ENCODE data around the gene ABHD16A. TPM values are rescaled to one million over a fixed set of nuclear protein-coding genes. Genes with fewer than 3 reads are reported as not detected.

ABHD16A gene
- total and polyA plus RNA-seq, 2 of the 13 experiments (the other 11 are each of a cell fraction or from before 2014, with no cell fraction given): 43.5 to 45.4 TPM

- TF ChIP-seq SKIL (CRISPR knock-in tag; IDR thresholded peaks at IDR 0.05; ENCODE audit: borderline replicate concordance) (no peak), CBFB (CRISPR knock-in tag; IDR thresholded peaks at IDR 0.05) (peak; percentile 93), SRF (IDR thresholded peaks at IDR 0.05; ENCODE audit: low read depth, low read length) (no peak), PPARG (CRISPR knock-in tag; conservative IDR thresholded peaks at IDR 0.05) (no peak), ZNF282 (IDR thresholded peaks at IDR 0.05; ENCODE audit: partially characterized antibody) (no peak), KIAA2018 (CRISPR knock-in tag; IDR thresholded peaks at IDR 0.05; ENCODE audit: borderline replicate concordance) (peak; percentile 74; the same call in 1 of the 2 replicates), RCOR2 (CRISPR knock-in tag; IDR thresholded peaks at IDR 0.05) (no peak), EHMT2 (IDR thresholded peaks at IDR 0.05; ENCODE audit: borderline replicate concordance, low read depth, low read length) (no peak), ZNF121 (CRISPR knock-in tag; IDR thresholded peaks at IDR 0.05) (no peak), MED8 (CRISPR knock-in tag; IDR thresholded peaks at IDR 0.05; ENCODE audit: insufficient replicate concordance) (peak; percentile 7), SCMH1 (CRISPR knock-in tag; IDR thresholded peaks at IDR 0.05; ENCODE audit: borderline replicate concordance) (no peak), SMAD1 (CRISPR knock-in tag; IDR thresholded peaks at IDR 0.05; ENCODE audit: borderline replicate concordance, low read depth) (no peak), ZMYM2 (CRISPR knock-in tag; IDR thresholded peaks at IDR 0.05) (peak; percentile 43; the same call in 1 of the 2 replicates), ATRX (CRISPR knock-in tag; IDR thresholded peaks at IDR 0.05; ENCODE audit: borderline replicate concordance) (no peak), ZNF747 (CRISPR knock-in tag; IDR thresholded peaks at IDR 0.05; ENCODE audit: borderline replicate concordance) (peak; percentile 55; the same call in 1 of the 2 replicates), SOX13 (IDR thresholded peaks at IDR 0.05) (no peak), SOX13 (CRISPR knock-in tag; conservative IDR thresholded peaks at IDR 0.05 in 1 of 2, IDR thresholded peaks at IDR 0.05 in 1 of 2) (peak in 1 of 2 experiments; percentile 14; a peak in 2 of 4 replicates)
Observed at GRCh38 chr6:31664790-31665500, 38.2 kb downstream of the ABHD16A start, which contains the start of gene GPANK1 (continued).
